Stimulated activated CD8-positive, alpha-beta memory T cell treated with anti-CD3 and anti-CD28 coated beads, Interleukin-15, amount 100 ng/mL, for 1 hour (primary cell): ENCODE measurements around the gene RASGRP4.
"Not testable (repeated sequence)": the region's sequence is repeated elsewhere in the genome, so short reads cannot be mapped to it uniquely, and the experiment has no call there.

Source experiments
- DNase-seq: peaks from one replicate; pipeline ENCODE4 v3.0.0-alpha.2; 2020; ENCODE audit warnings: low read depth

RASGRP4 gene

DNA sequence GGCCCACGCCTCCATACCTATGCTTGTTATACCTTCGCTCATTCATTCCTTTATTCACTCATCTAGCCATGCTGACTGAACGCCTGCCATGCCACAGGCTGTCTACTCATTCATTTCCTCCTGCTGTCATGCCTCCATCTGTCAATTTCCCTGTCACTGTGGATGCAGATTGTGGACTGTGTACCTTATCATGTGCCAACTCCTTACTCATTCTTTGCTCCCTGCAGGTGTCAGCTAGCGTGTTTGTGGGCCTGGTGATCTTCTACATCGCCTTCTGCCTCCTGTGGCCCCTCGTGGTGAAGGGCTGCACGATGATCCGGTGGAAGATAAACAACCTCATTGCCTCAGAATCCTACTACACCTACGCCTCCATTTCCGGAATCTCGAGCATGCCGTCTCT is 55.7 kb downstream of the RASGRP4 start:
- DNase-seq, result no peak

GRCh38 chr19:38369584-38369983 is 56.4 kb downstream of the RASGRP4 start:
- DNase-seq, result no peak

DNA sequence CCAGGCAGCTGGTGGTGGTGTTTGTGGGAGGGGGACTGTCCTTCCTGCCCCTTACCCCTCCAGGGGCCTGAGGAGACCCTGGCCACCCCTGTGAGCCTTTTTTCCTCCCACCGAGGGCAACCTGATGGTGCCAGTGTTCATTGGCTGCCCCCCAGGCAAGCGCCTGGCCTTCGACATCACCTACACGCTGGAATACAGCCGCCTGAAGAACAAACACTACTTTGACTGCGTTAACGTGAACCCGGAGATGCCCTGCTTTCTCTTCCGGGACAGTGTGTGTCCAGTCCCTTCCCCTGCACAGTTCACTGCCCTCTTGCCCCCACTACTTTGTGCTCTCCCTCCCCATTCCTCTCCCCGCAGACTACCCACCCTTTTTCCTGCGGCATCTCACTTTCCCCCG is 59.0 kb downstream of the RASGRP4 start:
- DNase-seq, result no peak

GRCh38 chr19:38362946-38363688 is 62.9 kb downstream of the RASGRP4 start:
- not testable (repeated sequence) for DNase-seq

- peak; percentile 47 for DNase-seq
Measured at GRCh38 chr19:38362076-38362945, 63.7 kb downstream of the RASGRP4 start.

- DNase-seq, result peak; percentile 24
Measured at GRCh38 chr19:38361633-38362075, 64.4 kb downstream of the RASGRP4 start.

DNA sequence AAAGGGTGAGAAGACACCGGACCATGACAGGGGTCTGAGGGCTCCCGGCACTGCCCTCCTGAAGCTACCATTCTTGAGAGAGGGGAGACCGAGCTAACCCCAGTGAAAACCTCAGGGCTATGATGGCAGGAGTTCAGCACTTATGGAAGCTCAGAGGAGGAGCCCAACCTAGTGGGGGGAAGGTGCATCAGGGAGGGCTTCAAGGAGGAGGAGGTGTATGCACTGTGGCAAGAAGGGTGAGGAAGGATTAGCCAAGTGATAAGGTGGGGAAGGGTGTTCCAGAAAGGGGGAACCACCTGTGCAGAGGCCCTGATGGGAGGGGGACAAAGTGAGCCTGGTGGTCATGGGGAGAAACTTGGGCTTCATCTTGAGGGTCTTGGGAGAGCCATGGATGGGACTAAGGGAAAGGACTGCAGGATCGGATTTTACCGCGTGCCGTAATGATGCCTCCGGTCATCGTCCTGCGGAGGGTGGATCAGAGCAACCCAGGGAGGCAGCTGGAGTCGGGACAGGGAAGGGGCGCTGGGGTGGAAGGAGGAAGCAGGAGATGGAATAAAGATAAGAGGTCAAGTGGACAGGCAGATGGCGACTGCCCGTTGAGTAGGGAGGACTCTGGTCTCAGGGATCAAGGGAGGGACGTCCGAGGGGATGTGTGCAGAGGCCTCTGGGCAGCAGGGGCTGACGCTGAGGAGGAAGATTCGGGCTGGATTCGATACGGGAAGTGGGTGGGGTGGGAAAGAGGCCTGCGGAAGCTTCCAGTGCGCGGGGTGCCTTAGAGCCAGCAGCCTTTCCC is 65.0 kb downstream of the RASGRP4 start:
- no peak for DNase-seq

DNA sequence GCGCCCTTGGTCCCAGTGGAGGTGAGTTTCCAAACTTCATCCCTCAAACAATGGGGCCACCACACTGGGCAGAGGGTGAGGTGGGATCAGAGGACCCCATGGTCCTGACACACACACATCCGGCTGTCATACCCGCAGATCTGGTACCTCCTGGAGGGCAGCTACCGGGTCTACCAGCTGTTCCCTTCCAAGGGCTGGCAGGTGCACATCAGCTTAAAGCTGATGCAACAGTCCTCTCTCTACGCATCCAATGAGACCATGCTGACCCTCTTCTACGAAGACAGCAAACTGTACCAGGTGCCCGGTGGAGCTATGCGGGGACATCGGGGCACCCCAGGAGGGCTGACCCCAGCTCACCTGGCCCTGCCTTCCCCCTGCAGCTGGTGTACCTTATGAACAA is 65.7 kb downstream of the RASGRP4 start:
- DNase-seq, result no peak

GRCh38 chr19:38359242-38360021 is 66.6 kb downstream of the RASGRP4 start:
- DNase-seq, result no peak
